ENCODE data around the gene CABP2. TPM values are rescaled to one million over a fixed set of nuclear protein-coding genes. Genes with fewer than 3 reads are reported as not detected.

The CABP2 gene
- total RNA-seq, 4 donors from 2014 or later, result not detected

DNA sequence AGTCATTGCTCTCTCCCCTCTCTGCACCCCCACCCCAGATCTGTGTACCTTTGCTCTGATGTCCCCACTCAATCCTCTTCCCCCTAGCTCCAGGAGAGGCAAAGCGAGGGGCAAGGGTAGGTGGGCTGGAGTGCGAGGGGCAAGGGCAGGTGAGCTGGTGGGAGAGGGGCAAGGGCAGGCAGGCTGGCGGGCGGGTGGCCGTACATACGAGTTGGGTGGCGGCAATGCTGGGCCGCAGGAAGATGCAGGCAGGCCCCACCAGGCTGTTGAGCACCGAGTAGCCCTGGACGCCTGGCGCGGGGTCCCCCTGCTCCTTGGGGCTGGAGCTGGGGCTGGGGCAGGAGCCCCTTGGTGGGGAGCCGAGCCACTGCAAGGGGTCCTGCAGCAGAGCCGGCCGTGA is 908 bp downstream of the CABP2 start:
- TF ChIP-seq POLR2A (IDR thresholded peaks at IDR 0.05) (no peak), CTCF (IDR thresholded peaks at IDR 0.05) (no peak), EP300 (IDR thresholded peaks at IDR 0.05) (no peak)
- DNase-seq (ENCODE audit: low spot score in 2 of 2), result no peak

DNA sequence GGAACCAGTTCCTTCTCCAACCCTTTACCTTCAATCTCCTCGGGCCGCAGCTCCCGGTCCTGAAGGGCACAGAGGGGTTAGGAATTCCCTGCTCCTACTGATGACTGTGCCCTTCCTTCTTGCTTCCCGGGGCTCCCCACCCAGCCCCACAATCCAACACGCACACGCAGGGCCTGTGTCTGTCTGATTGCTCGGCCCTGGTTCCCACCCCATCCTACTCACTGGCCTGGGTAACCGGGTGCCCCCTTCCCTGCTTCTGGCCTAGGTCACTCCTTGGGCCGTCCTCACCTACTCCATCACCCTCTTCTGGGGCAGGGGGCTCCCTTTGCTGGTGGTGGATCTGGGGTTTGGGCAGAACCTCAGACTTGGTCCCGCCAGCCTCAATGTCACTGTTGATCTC is 1.3 kb downstream of the CABP2 start:
- 66 to 81% methylated on average over 9 to 10 of the region's 10 CpGs for WGBS, 2 donors
- no peak overlapping the region for H3K4me3 ChIP-seq
- H3K27ac ChIP-seq, result no peak overlapping the region
- no peaks in the 10 kb centered on the region for H3K9me3 ChIP-seq
- no peaks in the 10 kb centered on the region for H3K4me1 ChIP-seq
- H3K27me3 ChIP-seq, result no peaks in the 10 kb centered on the region
- TF ChIP-seq POLR2A (IDR thresholded peaks at IDR 0.05) (no peak), CTCF (IDR thresholded peaks at IDR 0.05) (no peak), EP300 (IDR thresholded peaks at IDR 0.05) (no peak)
- no peak for DNase-seq (ENCODE audit: low spot score in 2 of 2)
- H3K36me3 ChIP-seq, result no peaks in the 10 kb centered on the region

More for the DNA sequence above, 908 bp downstream of the CABP2 start:
- Histone ChIP-seq H3K36me3 (no peaks in the 10 kb centered on the region), H3K27ac (no peak overlapping the region), H3K4me3 (no peak overlapping the region), H3K27me3 (no peaks in the 10 kb centered on the region), H3K4me1 (no peaks in the 10 kb centered on the region), H3K9me3 (no peaks in the 10 kb centered on the region)
- WGBS, 2 donors, result 83 to 94% methylated on average over 14 of the region's 15 CpGs

DNA sequence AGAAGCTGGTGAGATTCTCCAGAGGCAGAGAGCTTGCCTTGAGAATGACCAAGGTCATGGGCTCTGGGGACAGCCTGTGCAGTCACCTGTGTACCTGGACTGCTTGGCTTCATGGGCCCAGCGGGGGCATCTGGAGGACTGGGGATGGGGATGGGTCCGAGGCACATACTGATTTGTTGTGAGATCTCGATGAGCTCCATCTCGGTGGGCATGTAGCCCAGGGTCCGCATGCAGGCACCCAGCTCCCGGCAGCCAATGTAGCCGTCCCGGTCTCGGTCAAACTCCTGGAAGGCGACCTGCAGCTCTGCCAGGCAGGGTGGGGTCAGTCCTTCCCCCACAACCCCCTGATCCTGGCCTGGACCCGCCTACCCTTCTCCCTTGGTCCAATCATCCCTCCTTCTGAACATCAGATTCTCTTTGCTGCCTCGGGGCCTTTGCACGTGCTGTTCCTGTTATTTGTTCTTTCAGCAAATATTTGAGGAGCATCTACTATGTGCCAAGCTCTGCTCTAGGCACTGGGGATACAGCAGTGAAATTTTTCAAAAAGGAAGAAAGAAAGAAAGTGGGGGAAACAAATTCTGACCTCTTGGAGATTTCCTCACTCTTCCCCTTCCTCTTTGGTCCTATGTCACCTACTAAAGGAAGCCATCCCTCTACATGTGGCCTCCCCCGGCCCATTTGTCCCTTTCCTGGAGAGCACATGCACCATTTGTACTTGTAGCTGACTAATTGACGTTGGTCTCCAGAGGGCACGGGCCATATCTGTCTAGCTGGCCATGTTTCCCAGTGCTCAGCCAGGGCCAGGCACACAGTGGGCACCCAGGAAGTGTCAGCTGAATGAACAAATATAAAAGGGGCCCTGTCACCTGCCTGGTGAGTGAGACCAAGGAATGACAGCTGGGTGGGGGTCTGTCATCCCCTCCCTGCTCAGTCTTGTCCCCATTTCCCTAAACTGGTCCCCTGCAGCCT is 2.1 kb downstream of the CABP2 start:
- Histone ChIP-seq H3K4me3 (no peak overlapping the region), H3K27ac (no peak overlapping the region), H3K9me3 (no peaks in the 10 kb centered on the region), H3K36me3 (no peaks in the 10 kb centered on the region), H3K27me3 (no peaks in the 10 kb centered on the region), H3K4me1 (no peaks in the 10 kb centered on the region)
- 84 to 92% methylated on average over 16 of the region's 16 CpGs for WGBS, 2 donors
- TF ChIP-seq EP300 (IDR thresholded peaks at IDR 0.05), result no peak
- no peak for TF ChIP-seq POLR2A (IDR thresholded peaks at IDR 0.05)
- TF ChIP-seq CTCF (IDR thresholded peaks at IDR 0.05), result no peak
- no peak for DNase-seq (ENCODE audit: low spot score in 2 of 2)

DNA sequence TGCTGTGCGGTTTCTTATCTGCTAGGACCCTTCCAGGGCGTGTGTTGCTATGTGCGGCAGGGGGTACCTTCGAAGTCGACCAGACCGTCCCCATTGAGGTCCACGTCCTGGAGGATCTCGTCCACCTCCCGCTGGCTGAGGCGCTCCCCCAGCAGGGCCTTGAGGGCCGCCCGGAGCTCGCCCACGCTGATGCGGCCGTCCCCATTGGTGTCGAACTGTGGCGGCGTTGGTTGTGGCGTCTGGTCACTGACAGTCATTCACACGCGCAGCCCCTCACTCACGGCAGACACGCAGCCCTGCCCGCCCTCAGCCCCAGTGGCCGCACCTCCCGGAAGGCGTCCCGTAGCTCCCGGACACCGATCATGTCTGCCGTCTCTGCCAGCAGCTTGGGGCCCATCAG is 3.5 kb downstream of the CABP2 start:
- no peaks in the 10 kb centered on the region for H3K4me1 ChIP-seq
- H3K4me3 ChIP-seq, result no peak overlapping the region
- no peak overlapping the region for H3K27ac ChIP-seq
- no peaks in the 10 kb centered on the region for H3K27me3 ChIP-seq
- no peak for TF ChIP-seq POLR2A (IDR thresholded peaks at IDR 0.05)
- TF ChIP-seq EP300 (IDR thresholded peaks at IDR 0.05), result no peak
- TF ChIP-seq CTCF (IDR thresholded peaks at IDR 0.05), result no peak
- no peak for DNase-seq (ENCODE audit: low spot score in 2 of 2)
- 85 to 89% methylated on average over 30 to 32 of the region's 32 CpGs for WGBS, 2 donors
- H3K36me3 ChIP-seq, result no peaks in the 10 kb centered on the region
- no peaks in the 10 kb centered on the region for H3K9me3 ChIP-seq

GRCh38 chr11:67517784-67518552 is 5.3 kb downstream of the CABP2 start:
- TF ChIP-seq CTCF (IDR thresholded peaks at IDR 0.05), result no peak
- TF ChIP-seq EP300 (IDR thresholded peaks at IDR 0.05), result no peak
- no peak for TF ChIP-seq POLR2A (IDR thresholded peaks at IDR 0.05)
- no peak overlapping the region for H3K4me3 ChIP-seq
- H3K9me3 ChIP-seq, result no peaks in the 10 kb centered on the region
- H3K27ac ChIP-seq, result no peak overlapping the region
- 68 to 77% methylated on average over 10 of the region's 10 CpGs for WGBS, 2 donors
- no peaks in the 10 kb centered on the region for H3K27me3 ChIP-seq
- no peaks in the 10 kb centered on the region for H3K36me3 ChIP-seq
- DNase-seq (ENCODE audit: low spot score in 2 of 2), result no peak
- H3K4me1 ChIP-seq, result no peaks in the 10 kb centered on the region

Data from tibial nerve (tissue), 4 donors.